ENCODE results near the gene ABCA1. TPM values are rescaled to one million over a fixed set of nuclear protein-coding genes. Genes with fewer than 3 reads are reported as not detected.
"Not testable (repeated sequence)": the region's sequence is repeated elsewhere in the genome, so short reads cannot be mapped to it uniquely, and the experiment has no call there.

The ABCA1 gene
- total RNA-seq, 1 experiment from 2014 or later: 12.2 TPM

DNA sequence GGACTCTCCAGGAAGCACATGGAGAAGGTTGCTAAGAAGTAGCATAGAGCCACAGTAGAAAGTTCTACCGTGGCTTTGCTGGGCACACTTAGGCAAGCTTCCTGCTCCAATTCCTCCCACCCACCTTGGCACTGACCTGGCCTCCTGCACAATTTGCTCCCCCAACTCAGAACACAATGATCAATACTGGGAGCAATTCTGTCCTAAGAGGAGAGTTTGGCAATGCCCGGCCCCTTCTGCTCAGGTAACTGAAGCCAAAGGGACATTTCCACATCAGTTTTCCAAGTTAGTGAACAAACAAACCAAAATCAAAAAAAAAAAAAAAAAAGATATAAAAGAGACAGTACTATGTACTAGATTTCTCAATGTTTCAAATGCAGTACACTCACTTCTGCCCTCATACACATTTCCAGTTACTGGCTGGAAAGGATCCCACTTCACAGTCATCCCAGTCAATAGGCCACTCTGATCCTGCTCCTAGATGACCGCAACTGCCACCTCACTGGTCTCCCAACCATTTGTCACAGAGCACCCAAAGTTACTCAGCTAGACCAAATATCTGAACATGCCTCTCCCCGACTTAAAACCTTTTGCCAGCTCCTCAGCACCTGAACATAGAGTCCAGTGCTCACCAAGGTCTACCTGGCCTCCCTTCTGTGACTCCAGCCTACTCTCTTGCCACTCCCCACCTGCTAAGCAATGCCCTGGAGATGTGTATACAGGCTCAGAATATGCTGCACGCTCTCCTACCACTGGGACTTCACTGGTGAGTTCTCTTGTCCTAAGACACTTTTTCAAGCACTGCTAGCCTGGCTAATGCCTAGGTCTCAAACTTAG is 21.3 kb downstream of the ABCA1 start:
- DNase-seq (ENCODE audit: low read depth): peak; percentile 79

DNA sequence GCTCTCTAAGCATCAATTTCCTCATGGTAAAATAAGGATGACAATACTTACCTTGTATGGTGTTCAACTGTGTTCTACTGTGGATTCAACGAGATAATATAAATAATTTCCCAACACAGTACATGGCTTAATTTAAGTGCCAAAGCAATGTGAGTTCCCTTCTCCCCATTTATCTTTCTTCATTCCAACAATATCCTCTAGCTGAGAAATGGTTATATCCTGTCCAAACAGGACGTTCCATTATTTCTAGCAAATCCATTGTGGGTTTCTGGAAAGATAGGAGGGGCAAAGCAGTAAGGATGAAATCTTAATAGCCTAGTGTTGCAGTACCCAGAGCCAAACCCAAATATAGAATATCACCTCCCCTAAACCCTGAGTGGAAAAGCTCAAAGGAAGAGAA is 22.0 kb downstream of the ABCA1 start:
- no peak for DNase-seq (ENCODE audit: low read depth)

DNA sequence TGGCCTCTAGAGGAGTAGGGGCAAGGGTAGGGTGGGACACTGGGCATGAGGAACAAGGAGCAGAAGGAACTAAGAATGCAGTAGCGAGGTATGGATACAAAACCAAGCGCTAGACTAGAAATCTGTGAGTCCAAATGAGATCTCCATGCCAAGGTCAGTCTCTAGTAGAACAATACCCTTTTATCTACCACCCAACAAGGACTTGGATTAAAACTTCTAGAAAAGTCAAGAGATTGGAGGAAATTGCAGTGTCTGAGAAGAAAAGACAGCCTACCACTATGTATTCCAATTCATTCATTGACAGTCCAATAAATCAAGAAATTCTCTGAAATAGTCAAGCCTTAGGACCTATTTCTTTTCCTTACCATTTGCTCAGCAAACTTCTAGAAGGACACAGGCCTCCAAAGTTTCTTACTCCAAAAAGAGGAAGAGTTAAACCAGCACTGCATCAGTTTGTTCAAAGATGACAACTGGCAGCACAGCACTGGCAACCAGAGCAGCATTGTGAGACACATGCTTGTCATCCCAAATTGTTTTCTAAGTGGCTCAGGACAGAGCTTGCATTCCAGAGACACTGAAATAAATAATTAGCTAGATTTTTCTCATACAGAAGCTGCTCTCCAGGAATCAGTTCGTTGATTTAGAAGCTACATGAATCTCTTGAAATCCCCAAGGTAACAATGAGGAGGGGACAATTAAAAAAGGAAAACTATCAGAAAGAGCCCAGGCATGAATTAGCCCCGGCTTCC is 22.6 kb downstream of the ABCA1 start:
- DNase-seq (ENCODE audit: low read depth): no peak

DNA sequence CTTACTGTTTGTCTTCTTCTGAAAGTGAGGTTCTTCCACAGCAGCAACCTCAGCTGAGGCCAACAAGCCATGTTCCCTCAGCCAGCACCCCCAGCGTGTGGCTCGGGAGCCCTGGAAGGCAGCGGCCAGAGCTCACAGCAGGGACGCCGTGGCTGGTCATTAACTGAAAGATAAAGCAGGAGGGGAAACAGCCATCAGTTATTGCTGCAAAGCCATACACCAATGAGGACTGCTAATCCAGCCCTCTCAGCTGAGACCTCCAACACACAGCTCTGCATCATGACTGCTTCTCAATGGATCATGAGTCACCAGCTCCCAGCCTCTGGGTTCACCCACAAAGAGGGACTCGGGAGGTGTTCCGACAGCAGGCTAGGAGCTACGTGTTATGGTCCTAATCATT is 24.3 kb downstream of the ABCA1 start:
- no peak for DNase-seq (ENCODE audit: low read depth)

DNA sequence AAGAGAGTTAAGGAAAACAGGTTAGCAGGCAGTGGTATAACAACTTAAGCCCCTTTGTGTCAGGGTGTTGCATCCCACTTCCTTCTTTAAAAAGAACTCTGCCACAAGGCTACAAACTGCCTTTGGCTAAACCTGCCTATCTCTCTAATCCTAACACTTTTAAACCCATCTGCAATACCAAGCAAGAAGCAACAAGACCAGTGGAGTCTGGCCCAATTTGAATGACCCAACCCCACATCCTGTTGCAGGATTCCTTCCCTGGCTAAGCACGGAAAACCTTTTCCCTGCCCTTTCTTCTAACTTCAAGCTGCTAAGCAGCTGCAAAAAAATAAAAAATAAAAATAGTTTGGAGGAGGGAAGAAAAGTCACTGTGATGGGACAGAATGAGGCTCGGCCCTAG is 27.1 kb downstream of the ABCA1 start:
- no peak for DNase-seq (ENCODE audit: low read depth)

DNA sequence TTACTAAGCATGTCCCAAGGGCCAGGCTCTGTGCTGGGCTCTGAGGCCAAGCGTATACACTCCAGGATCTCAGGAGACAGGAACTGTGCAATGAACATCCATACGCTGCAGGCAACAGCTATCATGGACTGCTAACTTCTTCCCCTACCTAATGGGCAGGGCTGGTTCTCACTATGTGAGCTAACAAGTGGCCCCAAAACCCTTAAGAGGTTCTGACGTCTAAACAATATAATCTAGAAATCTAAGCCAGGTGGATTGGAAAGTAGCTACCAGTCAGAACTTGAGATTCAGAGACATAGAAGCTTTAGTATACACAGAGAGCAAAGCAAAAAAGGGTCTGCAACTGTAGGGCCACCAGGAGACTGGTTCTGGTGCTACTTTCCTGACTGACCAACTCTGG is 27.6 kb downstream of the ABCA1 start:
- DNase-seq (ENCODE audit: low read depth): no peak

DNA sequence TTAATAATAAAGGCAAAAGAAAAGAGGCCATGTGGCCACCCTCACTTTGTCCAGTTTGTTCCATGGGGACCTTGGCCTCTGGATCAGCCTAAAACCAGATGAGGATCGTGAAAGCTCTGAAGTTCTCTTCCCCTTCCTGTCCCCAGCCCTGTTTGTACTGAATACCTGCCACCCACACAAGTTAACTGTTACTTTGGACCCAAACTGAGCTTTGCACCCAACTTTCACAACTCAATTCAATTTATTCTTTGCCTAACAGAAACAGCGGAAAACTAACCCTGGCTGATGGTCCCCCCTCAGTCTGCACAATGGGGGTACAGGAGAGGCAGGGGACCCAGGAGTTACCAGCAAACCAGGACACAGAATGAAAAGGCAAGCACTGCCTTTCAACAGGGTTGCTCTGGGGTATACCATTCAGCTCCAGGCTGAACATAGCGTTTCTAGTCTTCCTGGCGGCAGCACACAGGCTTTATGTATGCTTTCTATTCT is 28.2 kb downstream of the ABCA1 start:
- DNase-seq (ENCODE audit: low read depth): no peak

DNA sequence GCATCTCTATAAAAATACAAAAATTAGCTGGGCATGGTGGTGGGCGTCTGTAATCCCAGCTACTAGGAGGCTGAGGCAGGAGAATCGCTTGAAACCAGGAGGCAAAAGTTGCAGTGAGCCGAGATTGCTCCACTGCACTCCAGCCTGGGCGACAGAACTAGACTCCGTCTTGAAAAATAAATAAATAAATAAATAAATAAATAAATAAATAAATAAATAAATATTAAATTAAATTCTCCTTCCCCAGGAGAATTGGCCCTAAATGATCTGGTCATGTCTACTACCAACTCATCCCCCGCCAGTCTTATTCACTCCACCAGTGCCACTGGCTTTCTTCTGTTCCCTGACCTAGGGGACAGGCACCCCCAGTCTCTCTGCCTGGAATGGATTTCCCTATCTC is 29.6 kb downstream of the ABCA1 start:
- DNase-seq (ENCODE audit: low read depth): not testable (repeated sequence)

DNA sequence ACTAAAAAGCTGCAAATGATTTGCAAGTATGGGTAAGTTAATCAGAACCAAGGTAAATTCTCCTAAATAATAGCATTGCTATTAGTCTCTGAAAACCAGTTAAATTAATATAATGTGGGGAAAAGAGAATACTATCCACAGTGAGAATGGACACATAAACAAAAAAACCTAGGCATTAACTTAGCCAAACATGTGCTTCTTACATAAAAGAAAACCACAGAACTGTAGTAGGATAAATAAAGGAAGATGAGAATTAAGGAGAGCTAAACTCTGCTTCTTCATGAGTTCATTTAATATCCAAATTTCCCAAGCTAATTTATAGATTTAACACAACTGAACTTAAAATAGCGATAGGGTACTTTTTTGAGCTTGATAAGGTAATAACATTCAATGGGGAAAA is 31.8 kb downstream of the ABCA1 start:
- DNase-seq (ENCODE audit: low read depth): no peak

DNA sequence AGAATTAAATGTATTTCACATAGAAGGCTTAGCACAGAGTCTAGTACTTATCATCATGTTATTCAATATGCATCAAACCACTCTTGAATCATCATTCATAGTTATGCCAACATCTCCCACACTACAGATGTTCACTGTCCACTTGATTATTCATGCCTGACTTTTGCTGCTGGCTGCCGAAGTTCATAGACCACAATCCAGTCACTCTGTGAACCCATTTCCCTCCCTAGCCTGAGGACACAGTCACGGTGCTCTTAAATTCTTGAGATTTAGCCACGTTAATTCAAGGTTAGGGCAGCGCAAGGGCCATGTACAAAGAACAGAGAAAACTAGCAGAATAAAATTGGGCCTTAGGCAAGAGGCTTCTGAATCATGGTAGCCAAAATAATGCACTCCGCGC is 32.4 kb downstream of the ABCA1 start:
- DNase-seq (ENCODE audit: low read depth): peak; percentile 74

DNA sequence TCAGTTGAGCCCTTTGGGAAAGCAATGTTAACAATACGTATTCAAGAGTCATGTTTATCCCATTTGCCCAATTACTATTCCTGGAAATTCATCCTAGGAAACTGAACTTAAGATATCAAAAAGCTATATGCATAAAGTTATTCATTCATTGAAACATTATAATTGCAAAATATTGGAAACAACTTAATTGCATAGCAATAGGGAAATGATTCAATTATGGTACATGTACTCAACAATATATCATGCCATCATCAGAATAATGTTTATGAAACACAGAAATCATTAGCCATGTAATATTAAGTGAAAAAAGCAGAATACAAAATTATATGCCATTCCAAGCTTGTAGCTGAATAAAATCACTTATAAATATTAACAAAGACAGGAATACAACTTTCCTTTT is 35.3 kb downstream of the ABCA1 start:
- no peak for DNase-seq (ENCODE audit: low read depth)

DNA sequence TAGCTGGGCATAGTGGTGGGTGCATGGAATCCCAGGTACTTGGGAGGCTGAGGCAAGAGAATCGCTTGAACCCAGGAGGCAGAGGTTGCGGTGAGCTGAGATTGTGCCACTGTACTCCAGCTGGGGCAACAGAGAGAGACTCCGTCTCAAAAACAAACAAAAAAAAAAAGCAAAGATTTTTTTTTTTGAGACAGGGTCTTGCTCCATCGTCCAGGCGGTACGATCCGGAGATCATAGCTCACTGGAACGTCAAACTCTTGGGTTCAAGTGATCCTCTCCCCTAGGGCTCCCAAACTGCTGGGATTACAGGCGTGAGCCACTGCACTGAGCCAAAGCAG is 37.6 kb downstream of the ABCA1 start:
- no peak for DNase-seq (ENCODE audit: low read depth)

DNA sequence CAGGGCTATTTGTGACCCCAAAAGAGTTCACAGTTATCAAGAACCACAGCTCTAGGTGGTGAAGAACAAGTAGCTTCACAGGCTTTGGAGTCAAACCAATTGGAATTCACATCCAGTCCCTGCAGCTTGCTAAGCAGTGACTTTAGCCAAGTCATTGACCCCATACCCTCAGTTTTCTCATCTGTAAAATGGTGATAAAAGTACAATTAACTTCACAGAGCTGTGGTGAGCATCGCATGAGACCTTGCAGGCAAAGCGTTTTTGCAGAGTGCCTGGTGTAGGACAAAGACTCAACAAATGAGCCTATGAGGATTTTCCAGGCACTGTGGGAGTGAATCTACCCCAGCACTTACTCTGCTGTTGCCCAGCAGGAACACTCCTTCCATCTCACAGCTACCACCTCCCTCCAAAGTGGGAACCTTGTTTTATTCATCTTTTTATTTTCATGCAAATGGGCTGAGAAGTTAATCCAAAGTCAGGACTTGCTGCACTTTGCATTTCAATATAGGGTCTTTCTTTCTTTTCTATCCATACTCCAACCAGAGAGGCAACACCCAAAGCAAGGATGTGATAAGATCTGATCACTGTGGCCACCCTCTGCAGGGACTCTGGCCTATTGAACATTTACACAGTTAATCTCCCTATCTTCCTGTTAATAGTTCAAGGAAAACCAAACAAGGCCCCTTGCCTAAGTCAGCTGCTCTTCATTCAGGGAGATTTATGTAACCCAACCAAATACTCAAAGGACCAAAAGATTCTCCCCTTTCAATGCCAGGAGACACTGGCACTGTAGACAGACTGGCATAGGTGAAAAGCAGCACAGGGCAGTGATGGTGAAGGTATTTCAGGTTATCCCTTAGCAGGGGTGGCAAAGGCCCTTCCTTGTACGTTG is 41.9 kb downstream of the ABCA1 start:
- no peak for DNase-seq (ENCODE audit: low read depth)

DNA sequence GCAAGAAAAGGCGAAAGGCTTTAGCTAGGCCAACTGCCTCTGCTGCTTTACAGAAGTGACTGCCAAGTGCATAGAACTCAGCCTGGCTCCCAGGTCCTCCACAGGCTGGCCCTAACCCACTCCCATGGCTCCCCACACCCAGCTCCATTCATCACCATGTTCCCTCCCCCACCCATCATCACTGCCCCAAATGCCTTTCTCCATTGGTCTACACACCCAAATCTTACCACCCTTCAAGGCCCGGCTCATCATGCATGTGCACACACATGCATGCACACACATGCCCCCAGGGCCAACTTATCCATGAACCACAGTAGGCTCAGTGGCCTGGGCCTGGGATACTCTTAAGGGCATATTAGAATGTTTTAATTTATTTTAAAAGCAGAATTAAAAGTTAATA is 44.8 kb downstream of the ABCA1 start:
- no peak for DNase-seq (ENCODE audit: low read depth)

DNA sequence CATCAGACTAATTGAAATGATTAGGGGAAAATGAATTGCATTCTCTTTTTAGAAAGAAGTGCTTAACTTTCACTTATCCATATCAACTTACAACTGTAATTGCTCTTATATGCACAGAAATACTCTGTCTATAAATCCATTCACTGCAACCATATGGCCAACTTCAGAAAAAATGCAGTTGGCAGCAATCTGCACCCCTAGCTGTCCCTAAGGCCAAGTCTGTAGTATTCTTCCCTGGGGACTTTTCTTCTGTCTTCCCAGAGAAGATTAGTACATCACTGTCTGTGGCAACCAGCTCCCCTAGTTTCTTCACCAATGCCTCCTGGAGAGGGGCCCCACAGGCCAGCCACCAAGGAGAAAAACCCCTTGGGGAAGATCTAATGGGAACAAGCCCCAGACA is 45.4 kb downstream of the ABCA1 start:
- DNase-seq (ENCODE audit: low read depth): no peak

DNA sequence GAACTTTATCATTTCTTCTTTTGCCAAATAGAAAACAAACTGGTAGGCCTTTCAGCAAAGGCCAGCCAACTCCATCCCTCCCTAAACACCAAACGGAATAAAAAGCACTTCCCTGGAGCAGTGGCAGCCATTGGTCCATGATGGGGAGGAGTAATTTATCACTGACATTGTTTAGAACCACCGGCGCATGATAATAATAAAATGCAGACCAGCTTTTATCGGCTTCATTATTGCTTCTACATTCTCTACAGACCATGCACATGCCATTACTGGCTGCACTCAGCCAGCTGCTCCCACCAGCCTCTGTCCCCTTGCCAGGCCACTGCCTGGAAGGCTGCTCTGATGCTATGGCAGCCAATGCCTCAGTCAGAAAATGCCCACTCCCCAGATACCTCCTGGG is 45.9 kb downstream of the ABCA1 start:
- DNase-seq (ENCODE audit: low read depth): no peak

DNA sequence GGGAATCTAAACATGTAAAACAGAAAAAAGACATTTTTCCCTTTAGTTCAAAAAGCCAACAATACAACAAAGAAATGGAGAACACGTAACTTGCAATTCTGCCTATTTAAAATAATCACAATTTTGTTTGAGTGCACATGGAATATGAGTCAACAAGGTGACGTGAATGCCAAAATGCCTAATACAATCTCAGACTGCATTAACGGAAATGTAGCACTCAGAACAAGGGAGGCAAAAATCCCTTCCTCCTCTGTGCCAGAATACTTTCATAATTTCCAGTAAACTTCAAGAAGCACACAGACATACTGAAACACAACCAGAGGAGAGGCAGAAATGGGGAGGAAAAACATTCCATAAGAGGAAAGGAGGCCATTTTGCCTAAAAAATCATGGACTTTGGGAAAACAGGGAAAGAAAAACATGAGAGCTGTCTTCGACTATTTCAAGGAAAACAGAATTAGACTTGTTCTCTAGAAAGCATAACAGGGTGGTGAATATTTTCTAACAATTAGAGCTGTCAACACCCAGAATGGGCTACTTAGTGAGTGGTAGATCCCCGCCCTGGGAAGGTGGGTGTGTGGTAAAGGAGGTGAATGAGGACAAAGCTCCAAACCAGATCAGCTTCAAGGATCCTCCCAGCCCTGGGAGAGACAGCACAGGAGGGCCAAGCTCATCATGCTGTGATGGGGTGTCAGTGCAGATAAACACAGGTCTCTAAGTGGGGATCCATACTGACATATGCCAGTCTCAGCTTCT is 48.2 kb downstream of the ABCA1 start:
- peak; percentile 40 for DNase-seq (ENCODE audit: low read depth)

DNA sequence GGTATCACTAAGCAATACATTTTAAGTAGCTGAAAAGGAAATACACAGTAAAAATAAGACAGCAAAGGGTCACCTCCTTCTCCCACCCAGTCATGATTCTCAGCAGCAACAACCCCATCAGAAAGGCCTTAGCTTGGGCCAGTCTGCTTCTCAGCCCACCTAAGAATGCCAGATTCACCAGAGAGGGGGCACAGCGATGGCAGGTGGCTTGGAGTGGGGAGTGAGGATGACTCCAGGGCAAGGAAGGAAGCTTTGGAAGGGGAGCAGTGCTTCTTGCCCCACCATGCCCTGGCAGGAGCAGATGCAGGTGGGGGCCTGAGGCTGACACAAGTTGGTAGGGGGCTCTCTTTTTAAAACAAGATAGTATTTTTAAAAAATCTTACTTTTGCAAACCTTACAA is 51.4 kb downstream of the ABCA1 start:
- no peak for DNase-seq (ENCODE audit: low read depth)

DNA sequence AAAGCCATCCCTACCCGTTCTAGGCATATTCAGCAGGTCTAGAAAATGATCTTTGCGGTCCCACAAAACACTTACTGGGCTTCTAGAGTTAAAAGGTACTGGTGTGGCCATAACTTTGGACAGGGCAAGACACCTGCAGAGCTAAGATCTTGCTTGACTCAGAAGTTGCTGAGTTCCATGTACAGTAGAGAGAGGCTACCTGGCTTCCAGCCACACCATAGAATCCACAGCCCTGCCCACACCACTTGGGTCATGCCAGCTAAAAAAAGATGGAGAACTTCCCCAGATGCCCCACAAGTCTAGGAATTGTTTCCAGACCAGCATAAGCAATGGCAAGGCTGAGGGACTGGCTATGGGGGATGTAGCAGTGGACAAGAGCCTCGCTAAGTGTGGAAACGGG is 52.1 kb downstream of the ABCA1 start:
- no peak for DNase-seq (ENCODE audit: low read depth)

DNA sequence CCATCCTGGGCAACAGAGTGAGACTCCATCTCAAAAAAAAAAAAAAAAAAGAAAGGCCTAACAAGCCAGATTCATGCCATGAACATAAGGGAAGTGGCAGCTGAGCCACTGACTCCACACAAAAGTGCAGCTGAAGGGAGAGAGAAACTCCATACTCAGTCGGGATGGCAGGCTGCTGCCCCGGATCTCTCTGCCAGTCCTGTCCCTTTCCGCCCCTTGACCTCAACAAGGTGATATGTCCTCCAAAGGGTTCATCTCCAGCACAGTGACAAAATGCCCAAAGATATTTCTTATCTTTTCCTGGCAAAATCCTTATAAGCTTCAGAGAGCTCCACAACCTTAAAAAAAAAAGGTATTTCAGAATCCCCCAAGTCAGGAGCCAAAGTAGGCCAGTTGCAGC is 52.6 kb downstream of the ABCA1 start:
- no peak for DNase-seq (ENCODE audit: low read depth)

DNA sequence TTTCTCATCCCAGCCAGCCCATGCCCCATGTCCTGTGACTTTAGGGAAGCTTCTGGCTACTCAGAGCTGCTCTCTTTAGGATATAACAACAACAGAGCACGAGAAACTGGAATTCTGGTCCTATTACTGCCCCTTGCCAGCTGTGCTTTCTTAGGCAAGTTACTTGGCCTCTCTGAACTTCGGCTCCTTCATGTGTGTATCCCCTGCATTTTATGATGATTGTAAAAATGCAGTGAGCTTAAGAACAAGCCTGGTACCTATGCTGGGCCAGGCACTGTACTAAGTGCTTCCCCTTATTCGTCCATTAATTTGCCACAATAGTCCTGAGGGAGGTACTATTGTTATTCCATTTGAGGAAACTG is 54.5 kb downstream of the ABCA1 start:
- DNase-seq (ENCODE audit: low read depth): no peak

Data from LHCN-M2 (cell line).